ENCODE results near the gene PIGO.

The PIGO gene

DNA sequence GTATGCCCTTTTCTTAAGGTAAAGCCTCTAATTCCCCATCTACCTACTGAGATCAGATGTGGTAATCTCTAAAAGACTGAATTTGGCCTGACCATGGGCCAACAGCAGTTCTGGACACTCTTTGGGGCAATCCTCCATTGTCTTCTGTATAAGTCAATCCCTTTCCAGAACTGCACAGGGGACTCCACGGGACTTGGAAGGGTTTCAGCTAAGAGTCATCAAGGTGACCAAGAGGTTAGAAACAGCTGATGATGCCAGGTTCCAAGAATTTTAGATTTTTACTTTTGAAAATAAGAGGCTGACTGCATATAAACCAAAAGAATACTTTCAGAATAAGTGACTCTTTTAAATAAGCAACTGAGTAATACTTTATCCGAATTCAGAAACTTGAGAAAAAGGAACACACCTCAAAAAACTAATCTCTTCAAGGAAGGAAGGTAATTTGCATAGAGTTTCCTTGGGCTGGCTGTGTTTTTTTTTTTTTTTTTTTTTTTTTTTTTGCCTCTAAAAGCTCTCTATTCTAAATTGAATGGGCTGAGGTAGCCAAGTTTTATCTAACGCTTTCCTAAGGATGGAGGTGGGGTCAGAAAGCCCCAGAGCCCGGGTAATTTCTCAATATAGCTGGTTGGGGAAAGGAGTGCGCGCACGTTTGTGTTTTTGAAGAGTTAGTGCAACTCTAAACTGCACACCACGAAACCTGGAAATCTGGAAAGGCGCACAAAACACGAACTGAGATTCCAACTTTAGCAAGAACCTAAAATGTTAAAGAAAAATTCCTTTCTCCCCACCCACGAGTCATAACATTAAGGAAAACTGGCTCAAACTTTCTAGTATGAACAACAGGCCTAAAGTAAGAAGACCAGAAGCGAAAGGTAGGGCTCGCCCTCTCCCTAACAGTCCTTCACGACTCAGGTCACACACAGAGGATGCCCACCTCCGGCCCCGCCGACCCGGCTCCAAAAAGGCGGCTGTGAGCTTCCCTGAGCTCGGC lies 25.3 kb downstream of the PIGO start:
- DNase-seq, result no peak

DNA sequence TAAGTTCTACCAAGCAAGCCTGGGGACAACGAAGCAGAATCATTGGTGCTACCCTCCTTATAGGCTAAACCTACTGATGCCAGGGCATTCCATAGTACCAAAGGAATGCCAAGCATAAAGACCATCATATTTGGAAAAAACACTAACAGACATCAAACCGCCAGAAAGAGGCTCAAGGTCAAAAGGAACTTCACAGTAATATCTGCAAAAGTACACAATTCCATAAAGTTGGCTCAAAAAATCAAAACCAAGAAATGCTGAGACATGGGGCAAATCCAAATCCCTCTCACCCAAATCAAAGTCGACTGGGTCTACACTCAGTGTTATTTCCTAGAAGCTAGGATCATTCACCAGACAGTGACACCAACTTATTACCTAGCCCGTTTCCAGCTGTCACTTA lies 27.4 kb downstream of the PIGO start:
- no peak for DNase-seq

DNA sequence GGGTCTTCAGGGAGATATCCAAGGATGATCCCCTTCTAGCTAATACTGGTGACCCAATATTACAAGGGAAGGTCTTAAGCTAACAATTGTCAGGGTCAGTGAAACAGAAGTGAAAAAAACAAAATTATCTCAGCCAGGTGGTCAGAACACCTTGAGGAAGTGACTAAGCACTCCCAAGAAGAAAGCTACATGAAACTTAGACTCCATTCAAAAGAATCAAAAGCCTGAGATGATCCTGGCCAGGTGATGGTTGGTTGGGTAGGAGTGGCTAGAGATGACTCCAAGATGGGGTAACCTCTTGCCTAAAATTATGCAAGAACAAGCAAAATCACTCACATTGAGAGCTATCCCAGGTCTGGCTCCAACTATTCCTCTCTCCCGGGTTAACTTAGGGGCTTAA lies 29.3 kb downstream of the PIGO start:
- no peak for DNase-seq

DNA sequence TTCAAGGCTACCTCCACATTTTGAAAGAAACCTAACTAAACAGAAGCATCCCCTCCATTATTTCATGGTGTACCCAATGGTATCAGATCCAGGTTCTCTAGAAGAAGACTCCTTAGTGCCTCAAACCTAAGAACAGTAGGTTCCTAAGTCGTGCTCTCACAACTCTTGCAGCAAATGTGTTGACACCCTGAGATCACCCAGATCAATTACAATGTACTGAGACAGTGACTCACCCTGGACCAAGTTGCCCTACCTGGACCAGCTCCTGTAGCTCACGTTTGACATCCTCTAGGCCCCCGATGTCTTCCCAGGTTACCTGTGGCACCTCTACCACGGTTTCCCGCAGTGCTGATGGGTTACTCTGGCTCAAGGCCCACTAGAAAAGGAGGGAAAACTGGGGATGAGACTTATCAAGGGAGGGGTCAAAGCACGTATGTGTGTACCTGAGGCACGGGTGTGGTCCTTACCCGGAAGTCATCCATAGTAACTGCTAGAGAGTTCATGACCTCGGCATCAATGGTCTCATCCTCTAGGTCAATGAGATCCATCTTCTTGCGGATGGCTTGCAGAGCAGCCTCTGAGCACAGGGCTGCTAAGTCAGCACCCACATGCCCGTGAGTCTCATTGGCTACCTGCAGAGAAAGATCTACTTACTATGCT lies 35.7 kb downstream of the PIGO start:
- DNase-seq, result no peak

DNA sequence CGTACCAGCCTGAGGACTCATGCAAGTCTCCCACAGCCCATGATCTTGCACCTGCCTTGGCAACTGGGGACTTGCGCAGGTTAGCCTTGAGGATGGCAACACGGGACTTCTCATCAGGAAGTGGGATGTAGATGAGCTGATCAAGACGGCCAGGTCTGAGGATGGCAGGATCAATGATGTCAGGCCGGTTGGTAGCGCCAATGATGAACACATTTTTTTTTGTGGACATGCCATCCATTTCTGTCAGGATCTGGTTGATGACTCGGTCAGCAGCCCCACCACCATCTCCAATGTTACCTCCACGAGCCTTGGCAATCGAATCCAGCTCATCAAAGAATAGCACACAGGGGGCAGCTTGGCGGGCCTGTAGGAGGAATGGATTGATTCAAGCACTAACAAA lies 37.0 kb downstream of the PIGO start:
- DNase-seq, result no peak

DNA sequence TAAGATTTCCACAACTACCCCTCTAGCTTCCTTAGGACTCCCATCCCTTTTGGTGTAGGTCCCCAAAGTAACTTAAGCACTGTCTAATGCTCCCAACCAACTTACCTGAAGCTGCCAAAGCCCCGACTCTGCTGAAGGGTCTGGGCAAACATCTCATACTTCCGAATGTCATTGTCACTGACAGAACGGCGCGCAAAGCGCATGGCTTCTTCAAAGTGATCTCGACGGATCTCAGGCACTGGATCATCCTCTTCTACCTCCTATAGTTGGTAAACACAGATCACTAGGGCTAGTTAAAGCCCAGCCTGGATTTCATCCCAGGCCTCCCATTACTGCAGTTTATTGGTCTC lies 39.1 kb downstream of the PIGO start:
- DNase-seq, result no peak

DNA sequence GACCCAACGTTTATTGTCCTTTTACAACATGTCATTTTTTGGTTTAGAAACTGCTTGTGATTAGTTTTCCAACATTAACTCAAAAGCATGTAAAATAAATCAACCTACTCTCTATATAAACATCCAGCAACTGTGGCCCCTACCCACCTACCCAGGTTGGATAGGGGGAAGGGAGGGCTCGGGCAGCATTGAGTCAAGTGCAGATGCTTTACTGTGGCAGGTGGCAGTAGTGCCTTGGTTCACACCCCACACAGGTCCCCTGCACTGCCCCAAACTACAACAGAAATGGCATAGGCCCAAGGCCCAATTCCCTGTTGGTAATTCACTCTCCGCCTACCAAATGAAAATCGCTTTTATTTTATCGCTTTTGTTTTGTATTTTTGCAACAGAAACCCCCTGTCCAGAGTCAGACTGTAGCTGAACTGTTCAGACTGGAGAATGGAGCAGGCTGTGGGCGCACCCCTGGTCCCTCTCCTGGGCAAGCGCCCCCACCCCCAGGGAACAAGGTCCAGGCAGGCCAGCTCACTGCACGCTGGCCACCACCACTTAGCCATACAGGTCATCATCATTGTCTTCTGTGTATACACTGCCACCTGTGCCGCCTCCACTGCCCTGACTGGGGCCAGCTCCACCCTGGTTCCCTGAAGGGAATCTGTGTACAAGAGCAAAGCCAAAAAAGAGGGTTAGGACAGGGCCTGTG lies 39.7 kb downstream of the PIGO start:
- DNase-seq, result no peak

DNA sequence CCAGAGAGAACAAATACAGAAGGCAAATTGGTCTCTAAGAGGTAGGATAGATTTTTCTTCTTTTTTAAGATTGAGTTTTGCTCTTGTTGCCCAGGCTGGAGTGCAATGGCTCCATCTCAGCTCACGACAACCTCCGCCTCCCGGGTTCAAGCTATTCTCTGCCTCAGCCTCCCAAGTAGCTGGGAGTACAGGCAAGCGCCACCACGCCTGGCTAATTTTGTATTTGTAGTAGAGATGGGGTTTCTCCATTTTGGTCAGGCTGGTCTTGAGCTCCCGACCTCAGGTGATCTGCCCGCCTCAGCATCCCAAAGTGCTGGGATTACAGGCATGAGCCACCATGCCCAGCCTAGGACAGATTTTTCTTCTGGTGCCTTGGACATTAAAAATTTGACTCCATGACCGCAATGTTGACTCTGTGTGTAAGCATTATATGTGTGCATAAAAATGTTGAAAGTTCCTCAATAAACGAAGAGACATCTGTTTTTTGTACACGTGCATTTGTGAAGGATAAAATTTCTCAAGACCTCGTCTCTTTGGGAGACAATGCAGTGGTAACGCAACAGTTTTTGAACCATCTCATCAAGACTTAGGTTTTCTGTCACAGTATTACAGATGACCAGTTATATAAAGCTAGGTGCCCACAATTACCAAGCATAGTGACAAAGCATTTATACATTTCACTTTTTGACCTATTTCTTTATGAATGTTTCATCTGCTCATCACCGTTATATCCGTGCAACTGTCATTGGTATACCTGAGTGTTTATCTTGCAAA lies 41.3 kb downstream of the PIGO start:
- DNase-seq, result no peak

DNA sequence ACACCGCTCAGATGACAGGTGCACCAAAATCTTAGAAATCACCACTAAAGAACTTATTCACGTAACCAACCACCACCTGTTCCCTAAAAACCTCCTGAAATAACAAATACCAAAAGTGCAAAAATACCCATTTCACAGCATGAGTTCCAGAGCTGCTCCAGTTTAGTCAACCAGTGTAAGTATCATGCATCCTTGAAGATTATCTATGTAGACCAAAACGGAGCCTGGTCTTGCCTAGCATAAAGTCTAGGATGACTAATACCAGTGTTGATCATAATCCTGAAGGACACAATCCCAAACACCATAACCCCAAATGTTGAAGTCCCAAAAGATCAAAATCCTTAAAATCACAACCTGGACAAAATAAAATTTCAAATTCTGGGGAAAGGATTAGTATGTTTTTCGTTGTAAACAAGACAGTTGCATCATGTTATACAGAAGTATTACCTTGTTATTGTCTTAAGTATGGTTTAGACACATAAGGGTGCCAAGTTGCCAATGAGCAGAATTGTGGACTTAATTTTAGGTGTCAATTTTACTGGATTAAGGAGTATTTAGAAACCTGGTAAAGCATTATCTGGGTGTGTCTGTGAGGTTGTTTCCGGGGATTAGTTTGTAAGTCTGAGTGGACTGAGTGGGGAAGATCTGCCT lies 42.1 kb downstream of the PIGO start:
- no peak for DNase-seq

DNA sequence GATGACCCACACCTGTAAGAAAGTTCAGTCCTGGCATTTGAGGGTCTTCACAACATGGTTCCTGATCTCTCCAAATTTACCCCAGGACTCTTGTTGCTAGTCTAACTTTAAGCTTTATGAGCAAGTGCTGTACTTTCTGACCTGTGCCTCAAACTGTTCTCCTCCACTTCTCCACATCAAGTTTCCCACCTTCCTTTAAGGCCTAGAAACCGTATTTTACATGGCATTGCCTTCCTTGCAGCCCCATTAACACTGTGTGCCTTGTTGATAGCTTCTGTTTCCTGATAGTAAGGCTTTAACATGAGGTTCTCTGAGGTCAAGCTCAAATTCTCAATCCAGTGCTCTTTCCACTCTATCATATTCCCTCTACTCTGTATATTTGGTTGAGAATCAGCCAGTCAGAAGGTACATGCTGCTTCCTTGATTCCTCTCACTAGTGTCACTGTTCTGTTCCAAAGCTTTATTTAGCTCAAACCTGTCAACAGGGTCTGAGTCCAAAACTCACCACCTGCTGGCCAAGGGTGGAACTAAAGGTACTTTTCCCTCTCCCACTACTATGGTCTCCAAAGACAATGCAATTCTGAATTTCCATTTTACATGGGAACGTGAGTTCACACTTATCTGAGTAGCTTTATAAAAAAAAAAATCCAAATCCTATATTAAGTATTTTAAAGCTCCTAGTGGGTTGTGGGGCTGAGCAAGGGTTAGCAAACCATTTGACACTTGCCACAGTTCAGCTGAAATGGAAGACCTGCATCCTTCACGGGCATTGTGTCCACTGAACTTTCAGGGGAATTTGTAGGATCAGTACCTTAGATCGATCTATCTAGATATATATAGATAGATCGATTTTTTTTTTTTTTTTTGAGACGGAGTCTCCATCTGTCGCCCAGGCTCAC lies 45.1 kb downstream of the PIGO start:
- DNase-seq, result no peak

DNA sequence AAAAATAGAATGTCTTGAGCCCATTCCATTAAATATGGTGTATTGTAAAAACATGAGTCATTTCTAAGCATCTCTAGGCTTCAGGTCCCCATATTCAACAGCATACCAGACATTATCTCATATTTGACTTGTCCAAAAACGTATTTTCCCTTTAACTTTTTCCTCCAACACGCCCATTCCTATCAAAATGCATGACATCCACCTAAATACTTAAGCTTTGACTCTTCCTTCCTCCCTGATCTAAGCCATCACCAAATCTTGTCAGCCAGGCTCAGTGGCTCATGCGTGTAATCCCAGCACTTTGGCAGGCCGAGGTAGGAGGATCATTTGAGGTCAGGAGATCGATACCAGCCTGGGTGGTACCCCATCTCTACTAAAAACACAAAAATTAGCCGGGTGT lies 47.9 kb downstream of the PIGO start:
- DNase-seq, result no peak

DNA sequence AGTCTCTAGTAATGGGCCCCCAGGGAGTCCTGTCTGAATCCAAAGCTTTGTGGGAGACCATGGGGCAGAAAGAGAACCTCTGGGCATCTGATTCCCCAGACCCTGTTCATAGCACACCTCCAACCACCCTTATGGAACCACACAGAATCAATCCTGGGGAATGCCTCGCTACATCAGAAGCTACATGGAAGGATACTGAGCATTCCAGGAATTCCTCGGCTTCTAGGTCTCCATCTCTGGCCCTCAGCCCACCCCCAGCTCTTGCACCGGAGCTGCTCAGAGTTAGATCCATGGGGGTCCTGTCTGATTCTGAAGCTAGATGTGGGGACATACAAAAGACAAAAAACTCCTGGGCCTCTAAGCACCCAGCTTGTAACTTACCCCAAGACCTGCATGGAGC lies 52.3 kb downstream of the PIGO start:
- DNase-seq, result no peak

DNA sequence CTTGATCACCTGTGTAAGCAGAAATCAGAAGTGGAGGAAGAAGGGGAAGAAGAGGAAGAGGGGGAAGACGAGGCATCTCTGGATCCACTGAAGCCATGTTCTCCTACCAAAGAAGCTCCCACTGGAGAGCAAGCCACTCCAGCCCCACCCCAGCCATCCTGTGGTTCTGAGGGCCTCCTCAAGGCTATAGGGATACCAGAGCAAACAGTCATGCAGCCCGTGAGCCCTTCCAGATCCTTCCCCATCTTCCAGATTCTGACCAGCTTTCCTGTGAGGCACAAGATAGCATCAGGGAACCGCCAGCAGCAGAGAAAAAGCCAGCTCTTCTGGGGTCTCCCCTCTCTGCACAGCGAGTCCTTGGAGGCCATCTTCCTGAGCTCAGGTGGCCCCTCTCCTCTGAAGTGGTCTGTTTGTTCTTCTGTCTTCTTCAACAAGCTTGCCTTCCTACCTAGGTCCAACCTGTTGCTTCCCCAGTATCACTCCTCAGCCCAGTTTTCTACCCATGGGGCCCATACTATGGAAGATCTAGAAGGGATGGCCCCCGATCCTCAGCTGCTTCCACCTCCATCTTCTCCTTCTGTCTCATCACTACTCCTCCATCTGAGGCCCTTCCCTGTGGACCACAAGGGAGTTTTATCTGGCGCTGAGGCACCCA lies 53.4 kb downstream of the PIGO start:
- no peak for DNase-seq

DNA sequence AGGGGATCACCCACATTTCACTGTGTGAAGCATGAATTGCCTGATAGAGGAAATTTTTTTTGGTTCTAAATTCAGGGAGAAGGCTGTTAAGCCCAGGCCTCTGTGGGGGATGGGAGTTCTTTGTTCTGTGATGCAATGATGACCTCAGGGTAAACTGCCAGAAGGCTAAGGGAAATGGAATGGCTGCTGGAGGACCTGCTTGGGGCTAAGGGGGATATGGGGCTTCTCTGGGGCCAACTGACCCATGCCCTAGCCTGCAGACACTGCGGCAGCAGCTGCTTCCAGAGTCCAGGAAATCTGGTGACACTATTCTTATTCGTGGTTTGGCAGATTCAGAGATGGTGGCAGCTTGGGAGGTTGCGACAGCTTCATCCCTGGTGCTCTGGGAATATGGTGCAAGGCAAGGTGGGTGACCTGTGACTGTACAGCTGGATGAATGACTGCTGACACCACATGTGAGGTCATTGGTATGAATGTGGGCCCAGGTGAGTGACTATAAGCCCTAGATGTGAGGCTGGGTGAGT lies 54.2 kb downstream of the PIGO start:
- DNase-seq, result no peak
